Ascending aorta (tissue), 2 donors: Measurements from ENCODE around the gene SCN5A. TPM values are rescaled to one million over a fixed set of nuclear protein-coding genes. Genes with fewer than 3 reads are reported as not detected.

Experiments
- DNase-seq, 2 donors: peaks; one replicate each; pipeline ENCODE4 v3.0.0-alpha.2; 2019; ENCODE audit warnings: low spot score in 2 of 2
- H3K27ac ChIP-seq, 2 donors: fragments of 200-600 bp; sonication (generic); one replicate each; pipeline ENCODE4 v1.5.1; 2016 to 2017; ENCODE audit warnings: mild to moderate bottlenecking in 1 of 2
- H3K27me3 ChIP-seq: fragments of 200-600 bp; sonication (generic); one replicate; pipeline ENCODE4 v1.5.1; 2017
- H3K36me3 ChIP-seq, 2 donors: fragments of 200-600 bp; sonication (generic); one replicate each; pipeline ENCODE4 v1.5.1; 2016
- H3K4me1 ChIP-seq, 2 donors: fragments of 200-600 bp; sonication (generic); one replicate each; pipeline ENCODE4 v1.5.1; 2016 to 2017; ENCODE audit warnings: mild to moderate bottlenecking in 1 of 2
- H3K4me3 ChIP-seq, 2 donors: fragments of 200-600 bp; sonication (generic); one replicate each; pipeline ENCODE4 v1.5.1; 2016 to 2017; ENCODE audit warnings: mild to moderate bottlenecking in 1 of 2
- H3K9me3 ChIP-seq, 2 donors: fragments of 200-600 bp; sonication (generic); one replicate each; pipeline ENCODE4 v1.5.1; 2016
- CTCF ChIP-seq, 3 experiments: fragments of 200-600 bp in 2 of 3; fragments of 450-650 bp in 1 of 3; sonication (generic) in 2 of 3; IDR thresholded peaks; one replicate each; pipeline ENCODE4 v1.5.1; 2016 to 2019; ENCODE audit warnings: antibody characterized with exemption in 3 of 3, mild to moderate bottlenecking in 1 of 3, moderate library complexity in 1 of 3
- intact Hi-C: fragments of 100-400 bp; cut with DNase I; formaldehyde crosslinking; loops from one replicate; pipeline ENCODE4 v1.15.1; 2023
- total RNA-seq: library from RNA; depleted of rRNA; stranded (reverse); fragments of >200 nt; gene quantifications from one replicate; pipeline ENCODE4 v1.1.0, GENCODE V29; 2016

The SCN5A gene
- total RNA-seq, 1 donor from 2014 or later, result 2.7 TPM

GRCh38 chr3:38597502-38598060 is 51.9 kb downstream of the SCN5A start:
- Histone ChIP-seq H3K4me3 (no peak overlapping the region), H3K27me3 (no peaks in the 10 kb centered on the region), H3K4me1 (no peaks in the 10 kb centered on the region), H3K9me3 (no peaks in the 10 kb centered on the region), H3K36me3 (no peaks in the 10 kb centered on the region), H3K27ac (no peak overlapping the region)
- DNase-seq, result no peak
- intact Hi-C loops, result no loop called here
- TF ChIP-seq CTCF (IDR thresholded peaks at IDR 0.05), result no peak

- H3K4me3 ChIP-seq, result no peak overlapping the region
- intact Hi-C loops, result no loop called here
- H3K4me1 ChIP-seq, result no peaks in the 10 kb centered on the region
- no peak overlapping the region for H3K27ac ChIP-seq
- no peaks in the 10 kb centered on the region for H3K27me3 ChIP-seq
- DNase-seq, result no peak
- no peaks in the 10 kb centered on the region for H3K36me3 ChIP-seq
- no peak for TF ChIP-seq CTCF (IDR thresholded peaks at IDR 0.05)
- H3K9me3 ChIP-seq, result no peaks in the 10 kb centered on the region
Observed at GRCh38 chr3:38595393-38595792, 54.1 kb downstream of the SCN5A start.

DNA sequence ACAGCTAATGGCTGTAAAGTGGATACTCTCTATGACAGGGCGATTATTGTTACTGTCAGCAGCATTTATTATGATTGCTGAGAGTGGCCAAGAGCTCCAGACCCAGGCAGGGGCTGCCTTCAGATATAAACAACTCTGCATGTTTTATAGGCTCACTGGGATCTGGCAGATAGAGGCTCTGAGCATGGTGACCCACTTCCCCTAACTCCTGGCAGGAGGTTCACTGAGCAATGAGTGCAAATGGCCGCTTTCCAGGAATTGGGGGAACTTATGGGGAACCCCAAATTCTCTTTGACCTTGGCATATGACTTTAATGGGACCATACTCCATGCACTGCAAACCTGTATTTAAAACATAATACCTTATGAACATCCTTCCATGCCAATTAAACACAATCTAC is 59.0 kb downstream of the SCN5A start:
- DNase-seq, result peak in 1 of 2 donors; percentile 25
- no peaks in the 10 kb centered on the region for H3K9me3 ChIP-seq
- no peak overlapping the region for H3K27ac ChIP-seq
- intact Hi-C loops, result no loop called here
- TF ChIP-seq CTCF (IDR thresholded peaks at IDR 0.05), result no peak
- H3K36me3 ChIP-seq, result no peaks in the 10 kb centered on the region
- no peaks in the 10 kb centered on the region for H3K27me3 ChIP-seq
- no peak overlapping the region for H3K4me3 ChIP-seq
- H3K4me1 ChIP-seq, result no peaks in the 10 kb centered on the region

DNA sequence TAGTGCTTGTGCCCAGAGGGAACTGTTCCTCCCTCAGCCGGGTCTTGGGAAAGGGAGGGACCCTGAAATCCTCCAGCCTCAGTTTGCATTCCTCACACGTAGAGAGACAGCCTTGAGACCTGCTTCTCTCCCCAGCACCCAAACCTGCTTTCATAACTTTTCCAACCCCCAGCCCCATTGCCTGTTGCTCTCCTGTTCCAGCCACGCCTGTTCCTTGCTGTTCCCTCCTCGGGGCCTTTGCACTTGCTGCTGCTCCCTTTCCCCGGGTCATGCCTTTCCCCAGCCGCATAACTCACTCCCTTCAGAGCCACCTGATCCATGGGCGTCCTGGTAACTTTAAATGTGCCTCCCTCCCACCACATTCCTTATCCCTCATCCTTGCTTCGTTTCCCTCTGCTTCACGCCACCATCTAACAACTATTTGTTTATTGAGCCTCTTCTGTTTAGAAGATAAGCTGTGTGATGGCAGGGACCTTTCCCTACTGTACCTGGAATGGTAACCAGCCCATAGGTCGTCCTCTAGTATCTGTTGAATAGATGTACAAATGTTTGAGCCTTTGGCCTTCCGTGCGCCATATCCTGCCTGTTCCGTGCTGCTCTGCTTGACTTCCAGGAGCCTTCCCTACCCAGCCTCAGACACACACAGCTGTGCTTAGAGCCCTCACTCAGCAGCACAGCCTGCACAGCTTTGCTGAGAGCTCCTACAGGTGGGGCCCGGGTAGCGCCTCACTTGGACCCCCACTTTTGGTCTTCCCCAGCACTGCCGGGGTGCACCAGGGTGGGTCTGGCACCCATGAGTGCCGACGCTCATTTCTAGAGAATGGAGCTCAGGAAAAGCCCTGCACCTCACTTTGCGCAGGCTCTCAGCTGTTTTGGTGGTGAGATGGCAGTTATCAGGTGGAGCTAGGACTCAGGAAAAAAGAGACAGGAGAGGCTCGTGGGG is 60.2 kb downstream of the SCN5A start:
- intact Hi-C loops, result no loop called here
- Histone ChIP-seq H3K27ac (no peak overlapping the region), H3K36me3 (no peaks in the 10 kb centered on the region), H3K27me3 (no peaks in the 10 kb centered on the region), H3K4me1 (no peaks in the 10 kb centered on the region), H3K9me3 (no peaks in the 10 kb centered on the region), H3K4me3 (no peak overlapping the region)
- no peak for TF ChIP-seq CTCF (IDR thresholded peaks at IDR 0.05)
- DNase-seq, result peak in 1 of 2 donors; percentile 13

- intact Hi-C loops, result no loop called here
- peak in 1 of 2 donors; percentile 44 for DNase-seq
Observed at GRCh38 chr3:38588371-38588971, 61.0 kb downstream of the SCN5A start.

More at GRCh38 chr3:38588371-38588971, 61.0 kb downstream of the SCN5A start:
- Histone ChIP-seq H3K4me1 (no peaks in the 10 kb centered on the region), H3K4me3 (no peak overlapping the region), H3K27ac (no peak overlapping the region), H3K27me3 (no peaks in the 10 kb centered on the region), H3K9me3 (no peaks in the 10 kb centered on the region), H3K36me3 (no peaks in the 10 kb centered on the region)
- TF ChIP-seq CTCF (IDR thresholded peaks at IDR 0.05), result no peak
